ENCODE results near the gene PFAS. TPM values are rescaled to one million over a fixed set of nuclear protein-coding genes. Genes with fewer than 3 reads are reported as not detected.

PFAS gene
- total and polyA plus RNA-seq, 10 of the 15 experiments (the other 5 are each of a cell fraction or from before 2014, with no cell fraction given) = 13.9 to 122 (median 47.2) TPM

- FAIRE-seq (no peak), ATAC-seq (peak; percentile 56), DNase-seq (ENCODE audit: low read depth, low spot score) (peak; percentile 81)
- RAD21 ChIA-PET (ENCODE audit: unreplicated experiment) = interaction anchor here (0.9 to 6.5 kb wide), 13 partner anchors 12 to 103 kb away, joined by 3 to 117 read pairs (median 5); partner anchors contain the start of genes AURKB, BORCS6, CTC1 and PFAS
- Histone ChIP-seq H3K79me2 (ENCODE audit: control insufficient read depth, insufficient read depth, low read length) (no peaks in the 10 kb centered on the region), H3K9me3 (replicated peaks; ENCODE audit: control insufficient read depth, insufficient read depth, low read length) (no peaks in the 10 kb centered on the region), H3K36me3 (ENCODE audit: control insufficient read depth in 2 of 2, insufficient read depth in 2 of 2, low read length in 1 of 2) (peaks cover 3 to 6% of the 10 kb centered on the region in 2 experiments; a peak in 2 of 4 replicates), H3K27ac (ENCODE audit: control insufficient read depth, insufficient read depth) (peak overlapping the region; percentile 97), H3K4me2 (ENCODE audit: control insufficient read depth, insufficient read depth) (peak overlapping the region; percentile 99), H2AFZ (ENCODE audit: control insufficient read depth, low read depth, low read length) (peak overlapping the region; percentile 91), H4K20me1 (ENCODE audit: control insufficient read depth, insufficient read depth) (no peaks in the 10 kb centered on the region; the same call in 1 of the 2 replicates), H3K4me1 (ENCODE audit: control insufficient read depth, insufficient read depth, low read length) (peaks cover 27% of the 10 kb centered on the region), H3K4me3 (peak overlapping the region; percentile 83), H3K9ac (ENCODE audit: control insufficient read depth, insufficient read depth, low read length) (peak overlapping the region; percentile 95), H3K27me3 (replicated peaks in 1 of 2; ENCODE audit: control insufficient read depth in 2 of 2, insufficient read depth in 2 of 2, low read length in 1 of 2) (no peaks in the 10 kb centered on the region)
- in situ Hi-C loops (cut with MboI) (loop anchor here (5.0 kb wide), 2 partner anchors 35 to 95 kb away; no protein-coding TSS in a partner anchor), intact Hi-C loops (cut with micrococcal nuclease; ENCODE audit: unreplicated experiment) (loop anchor here (1.0 to 5.0 kb wide), 6 partner anchors 25 to 103 kb away; no protein-coding TSS in a partner anchor)
- SMC1A ChIA-PET (ENCODE audit: uncharacterized antibody, unreplicated experiment) = interaction anchor here (0.6 to 6.7 kb wide), 12 partner anchors 12 to 103 kb away, joined by 3 to 64 read pairs (median 22); partner anchors contain the start of genes AURKB, BORCS6, CTC1 and PFAS
- no TSS peak for BruUV-seq (replicated peaks)
- CTCF ChIA-PET = interaction anchor here (0.8 to 5.0 kb wide), 13 partner anchors 12 to 154 kb away, joined by 3 to 56 read pairs (median 14); partner anchors contain the start of genes ALOXE3, AURKB, BORCS6 and CTC1
- WGBS (ENCODE audit: insufficient coverage, insufficient replicate concordance, low lambda C conversion rate, missing lambda C conversion rate) = under 1% methylated on average over 49 of the region's 49 CpGs
- POLR2A ChIA-PET = interaction anchor here (1.0 to 9.0 kb wide), 14 partner anchors 13 to 100 kb away, joined by 3 to 161 read pairs (median 6); partner anchors contain the start of genes AURKB, BORCS6, CTC1 and PFAS
- no peak for TF ChIP-seq ATF3 (IDR thresholded peaks at IDR 0.05; ENCODE audit: borderline replicate concordance, extremely low read depth, low read depth, low read length)
- TF ChIP-seq FOXK2 (IDR thresholded peaks at IDR 0.05) = peak; percentile 70
- TF ChIP-seq SRF (IDR thresholded peaks at IDR 0.05; ENCODE audit: low read depth in 2 of 2, low read length in 2 of 2) = peak in 1 of 2 experiments; percentile 64; a peak in 2 of 4 replicates
- TF ChIP-seq SREBF2 (IDR thresholded peaks at IDR 0.05; ENCODE audit: low read length) = peak; percentile 96
- no peak for TF ChIP-seq SUZ12 (IDR thresholded peaks at IDR 0.05; ENCODE audit: unreplicated experiment)
- TF ChIP-seq BHLHE40 (IDR thresholded peaks at IDR 0.05; ENCODE audit: borderline replicate concordance in 1 of 2, low read depth in 2 of 2, low read length in 1 of 2) = peak in 1 of 2 experiments; percentile 62; a peak in 1 of 4 replicates
- TF ChIP-seq CUX1 (IDR thresholded peaks at IDR 0.05; ENCODE audit: insufficient replicate concordance, low read depth, low read length) = no peak
- no peak for TF ChIP-seq E2F4 (IDR thresholded peaks at IDR 0.05; ENCODE audit: low read depth, low read length)
- no peak for TF ChIP-seq FOS (IDR thresholded peaks at IDR 0.05; ENCODE audit: borderline replicate concordance, extremely low read depth, insufficient read length)
- TF ChIP-seq SUPT20H (IDR thresholded peaks at IDR 0.05; ENCODE audit: borderline replicate concordance, control insufficient read depth, low read depth, low read length) = no peak
- peak; percentile 78 for TF ChIP-seq RELB (IDR thresholded peaks at IDR 0.05; ENCODE audit: low read depth)
Observed at GRCh38 chr17:8222630-8223355, 26.3 kb upstream of the PFAS start.

Data from GM12878 (cell line).